ENCODE results near the gene ZNF76. TPM values are rescaled to one million over a fixed set of nuclear protein-coding genes. Genes with fewer than 3 reads are reported as not detected.

ZNF76 gene
- total and polyA plus RNA-seq, 2 of the 13 experiments (the other 11 are each of a cell fraction or from before 2014, with no cell fraction given) = 13.2 to 26.4 TPM

- Histone ChIP-seq H3K27ac (ENCODE audit: extremely low read length, insufficient read depth, low read length) (no peak overlapping the region), H3K36me3 (replicated peaks in 1 of 2; ENCODE audit: control insufficient read depth in 1 of 2, insufficient read depth in 2 of 2, low read length in 2 of 2) (peaks cover 6 to 24% of the 10 kb centered on the region in 2 experiments; a peak in 4 of 5 replicates), H3K4me3 (replicated peaks in 1 of 3; ENCODE audit: insufficient read depth in 1 of 3, low read depth in 2 of 3, low read length in 3 of 3) (no peak overlapping the region), H3K79me2 (ENCODE audit: insufficient read depth, low read length) (no peaks in the 10 kb centered on the region), H3K9me3 (ENCODE audit: low read length) (no peaks in the 10 kb centered on the region), H3K4me1 (ENCODE audit: insufficient read depth, low read length) (no peaks in the 10 kb centered on the region), H3K27me3 (ENCODE audit: control insufficient read depth in 1 of 2, insufficient read depth in 2 of 2, low read length in 2 of 2) (no peaks in the 10 kb centered on the region), H2AFZ (ENCODE audit: low read length) (no peak overlapping the region), H3K9ac (ENCODE audit: insufficient read depth, low read depth, low read length) (no peak overlapping the region), H3K4me2 (ENCODE audit: low read depth, low read length) (no peak overlapping the region), H4K20me1 (ENCODE audit: insufficient read depth, low read length) (no peaks in the 10 kb centered on the region)
- ChIA-PET POLR2A (no interaction called here), CTCF (ENCODE audit: low intra/inter-chr PET ratio, low total read pairs) (no interaction called here)
- TF ChIP-seq CEBPB (IDR thresholded peaks at IDR 0.05; ENCODE audit: borderline replicate concordance, low read depth, low read length) = peak; percentile 67; the same call in 1 of the 2 replicates
- no peak for TF ChIP-seq MIER2 (CRISPR knock-in tag; IDR thresholded peaks at IDR 0.05)
- ATAC-seq (no peak), FAIRE-seq (no peak), DNase-seq (ENCODE audit: low spot score) (no peak)
- 82% methylated on average over 2 of the region's 2 CpGs for WGBS (ENCODE audit: low lambda C conversion rate)
- no TSS peak for BruUV-seq (replicated peaks)
- intact Hi-C loops (cut with micrococcal nuclease; ENCODE audit: unreplicated experiment) (no loop called here), in situ Hi-C loops (cut with HindIII; ENCODE audit: extremely low pct_ligation_motif_present, low pct_unique_long_range_greater_than_20kb) (no loop called here)
Measured at GRCh38 chr6:35282472-35282871, 22.9 kb downstream of the ZNF76 start.

GRCh38 chr6:35283361-35283760 is 23.8 kb downstream of the ZNF76 start:
- peaks cover 11 to 33% of the 10 kb centered on the region in 2 experiments; a peak in 4 of 5 replicates for H3K36me3 ChIP-seq (replicated peaks in 1 of 2; ENCODE audit: control insufficient read depth in 1 of 2, insufficient read depth in 2 of 2, low read length in 2 of 2)
- no peak for DNase-seq (ENCODE audit: low spot score)
- H3K9me3 ChIP-seq (ENCODE audit: low read length) = no peaks in the 10 kb centered on the region
- H3K79me2 ChIP-seq (ENCODE audit: insufficient read depth, low read length) = no peaks in the 10 kb centered on the region
- POLR2A ChIA-PET = no interaction called here
- no peak overlapping the region for H3K4me3 ChIP-seq (replicated peaks in 1 of 3; ENCODE audit: insufficient read depth in 1 of 3, low read depth in 2 of 3, low read length in 3 of 3)
- FAIRE-seq = no peak
- intact Hi-C loops (cut with micrococcal nuclease; ENCODE audit: unreplicated experiment) = no loop called here
- H3K27me3 ChIP-seq (ENCODE audit: control insufficient read depth in 1 of 2, insufficient read depth in 2 of 2, low read length in 2 of 2) = no peaks in the 10 kb centered on the region
- in situ Hi-C loops (cut with HindIII; ENCODE audit: extremely low pct_ligation_motif_present, low pct_unique_long_range_greater_than_20kb) = no loop called here
- H3K4me1 ChIP-seq (ENCODE audit: insufficient read depth, low read length) = no peaks in the 10 kb centered on the region
- no peak overlapping the region for H3K4me2 ChIP-seq (ENCODE audit: low read depth, low read length)
- no peak for ATAC-seq
- no TSS peak for BruUV-seq (replicated peaks)
- no peak overlapping the region for H2AFZ ChIP-seq (ENCODE audit: low read length)
- H3K9ac ChIP-seq (ENCODE audit: insufficient read depth, low read depth, low read length) = no peak overlapping the region
- CTCF ChIA-PET (ENCODE audit: low intra/inter-chr PET ratio, low total read pairs) = no interaction called here
- H4K20me1 ChIP-seq (ENCODE audit: insufficient read depth, low read length) = no peaks in the 10 kb centered on the region
- H3K27ac ChIP-seq (ENCODE audit: extremely low read length, insufficient read depth, low read length) = no peak overlapping the region
- 82% methylated on average over 2 of the region's 2 CpGs for WGBS (ENCODE audit: low lambda C conversion rate)
- TF ChIP-seq ZNF850 (CRISPR knock-in tag; conservative IDR thresholded peaks at IDR 0.05) = no peak
- TF ChIP-seq ISL2 (CRISPR knock-in tag; IDR thresholded peaks at IDR 0.05) = no peak
- TF ChIP-seq ZFYVE20 (CRISPR knock-in tag; IDR thresholded peaks at IDR 0.05; ENCODE audit: borderline replicate concordance, low read depth) = no peak
- TF ChIP-seq PHF5A (CRISPR knock-in tag; IDR thresholded peaks at IDR 0.05; ENCODE audit: low read depth, unreplicated experiment) = no peak
- TF ChIP-seq PITX1 (CRISPR knock-in tag; IDR thresholded peaks at IDR 0.05) = no peak
- TF ChIP-seq PHF21A (CRISPR knock-in tag; IDR thresholded peaks at IDR 0.05) = no peak
- no peak for TF ChIP-seq ZSCAN20 (CRISPR knock-in tag; IDR thresholded peaks at IDR 0.05; ENCODE audit: borderline replicate concordance)
- no peak for TF ChIP-seq IRF1 (CRISPR knock-in tag; IDR thresholded peaks at IDR 0.05; ENCODE audit: low read depth)
- TF ChIP-seq KDM5B (CRISPR knock-in tag; IDR thresholded peaks at IDR 0.05; ENCODE audit: borderline replicate concordance) = no peak
- TF ChIP-seq ZBTB46 (CRISPR knock-in tag; IDR thresholded peaks at IDR 0.05; ENCODE audit: borderline replicate concordance) = no peak
- TF ChIP-seq NR2F2 (IDR thresholded peaks at IDR 0.05; ENCODE audit: borderline replicate concordance, low read depth) = no peak
- no peak for TF ChIP-seq HES4 (CRISPR knock-in tag; IDR thresholded peaks at IDR 0.05; ENCODE audit: borderline replicate concordance)
- no peak for TF ChIP-seq TARDBP (CRISPR knock-in tag; IDR thresholded peaks at IDR 0.05)
- no peak for TF ChIP-seq ZNF17 (CRISPR knock-in tag; IDR thresholded peaks at IDR 0.05)
- TF ChIP-seq EZH2 (conservative IDR thresholded peaks at IDR 0.05; ENCODE audit: low read depth, low read length) = no peak
